ENCODE measurements around the gene SLC9A6. TPM values are rescaled to one million over a fixed set of nuclear protein-coding genes. Genes with fewer than 3 reads are reported as not detected.

SLC9A6 gene
- total RNA-seq, result 10 to 100 TPM; 23.9 to 26.3 TPM
- total RNA-seq, result 49.4 to 63.5 reads per million in 2 donors

GRCh38 chrX:135985157-135985972 lies at the start of gene SLC9A6:
Gene SLC9A6 (plus strand): TSS chrX:135985435. CDS start chrX:135985659, 224 bp downstream.
- H3K36me3 Mint-ChIP-seq (ENCODE audit: low read depth), result peaks cover 3% of the 10 kb centered on the region
- no peaks in the 10 kb centered on the region for H3K27me3 Mint-ChIP-seq
- DNase-seq (peak; percentile 43 to 70 (median 66)), ATAC-seq (peak; percentile 93)
- peak within 1 kb of the TSS; percentile 94 for H3K4me3 Mint-ChIP-seq
- no peaks in the 10 kb centered on the region for H3K9me3 ChIP-seq (ENCODE audit: control insufficient read depth, low read length, poor library complexity, severe bottlenecking)
- H3K4me1 Mint-ChIP-seq, result peaks cover 50% of the 10 kb centered on the region
- H3K27ac Mint-ChIP-seq, result peak within 1 kb of the TSS; percentile 96

- Mint-ChIP-seq H3K27me3 (no peaks in the 10 kb centered on the region), H3K36me3 (ENCODE audit: low read depth) (peaks cover 2% of the 10 kb centered on the region), H3K4me1 (no peaks in the 10 kb centered on the region)
Measured at GRCh38 chrX:135944486-135944885, 40.7 kb upstream of the SLC9A6 start.

GRCh38 chrX:135951291-135951690 lies 33.9 kb upstream of the SLC9A6 start:
- no peak for ATAC-seq
- no peak overlapping the region for H3K27ac Mint-ChIP-seq
- H3K9me3 ChIP-seq (ENCODE audit: control insufficient read depth, low read length, poor library complexity, severe bottlenecking), result no peaks in the 10 kb centered on the region
- no peak for DNase-seq
- no peaks in the 10 kb centered on the region for H3K27me3 Mint-ChIP-seq
- peaks cover 2% of the 10 kb centered on the region for H3K4me1 Mint-ChIP-seq
- no peak overlapping the region for H3K4me3 Mint-ChIP-seq
- peaks cover 4% of the 10 kb centered on the region for H3K36me3 Mint-ChIP-seq (ENCODE audit: low read depth)

More at GRCh38 chrX:135944486-135944885, 40.7 kb upstream of the SLC9A6 start:
- no peak for DNase-seq
- no peaks in the 10 kb centered on the region for H3K9me3 ChIP-seq (ENCODE audit: control insufficient read depth, low read length, poor library complexity, severe bottlenecking)
- Mint-ChIP-seq H3K27ac (no peak overlapping the region), H3K4me3 (no peak overlapping the region)
- no peak for ATAC-seq

GRCh38 chrX:135973025-135973547 lies 12.1 kb upstream of the SLC9A6 start:
- H3K27ac Mint-ChIP-seq, result peak overlapping the region; percentile 100
- no peaks in the 10 kb centered on the region for H3K9me3 ChIP-seq (ENCODE audit: control insufficient read depth, low read length, poor library complexity, severe bottlenecking)
- no peaks in the 10 kb centered on the region for H3K27me3 Mint-ChIP-seq
- peaks cover 14% of the 10 kb centered on the region for H3K4me1 Mint-ChIP-seq
- H3K4me3 Mint-ChIP-seq, result peak overlapping the region; percentile 98
- ATAC-seq, result no peak
- no peaks in the 10 kb centered on the region for H3K36me3 Mint-ChIP-seq (ENCODE audit: low read depth)
- no peak for DNase-seq

- no peaks in the 10 kb centered on the region for H3K36me3 Mint-ChIP-seq (ENCODE audit: low read depth)
- H3K27me3 Mint-ChIP-seq, result no peaks in the 10 kb centered on the region
- peak; percentile 55 to 78 (median 74) for DNase-seq
- peaks cover 14% of the 10 kb centered on the region for H3K4me1 Mint-ChIP-seq
- peak within 1 kb of the TSS; percentile 100 for H3K27ac Mint-ChIP-seq
- ATAC-seq, result peak; percentile 91
- peak within 1 kb of the TSS; percentile 98 for H3K4me3 Mint-ChIP-seq
- no peaks in the 10 kb centered on the region for H3K9me3 ChIP-seq (ENCODE audit: control insufficient read depth, low read length, poor library complexity, severe bottlenecking)
Measured at GRCh38 chrX:135973548-135974278, 11.5 kb upstream of the SLC9A6 start, which contains the start of gene MMGT1. Gene MMGT1 (minus strand): TSS chrX:135973988. CDS start chrX:135973675, 313 bp downstream.

GRCh38 chrX:135974279-135974856 lies 10.9 kb upstream of the SLC9A6 start:
- H3K36me3 Mint-ChIP-seq (ENCODE audit: low read depth), result no peaks in the 10 kb centered on the region
- no peaks in the 10 kb centered on the region for H3K27me3 Mint-ChIP-seq
- DNase-seq, result peak in 2 of 3 donors; percentile 29 to 67
- peak overlapping the region; percentile 83 for H3K4me3 Mint-ChIP-seq
- peak; percentile 31 for ATAC-seq
- H3K4me1 Mint-ChIP-seq, result peaks cover 14% of the 10 kb centered on the region
- no peaks in the 10 kb centered on the region for H3K9me3 ChIP-seq (ENCODE audit: control insufficient read depth, low read length, poor library complexity, severe bottlenecking)
- H3K27ac Mint-ChIP-seq, result no peak overlapping the region

GRCh38 chrX:135975421-135975820 lies 9.8 kb upstream of the SLC9A6 start:
- H3K27me3 Mint-ChIP-seq, result no peaks in the 10 kb centered on the region
- no peaks in the 10 kb centered on the region for H3K9me3 ChIP-seq (ENCODE audit: control insufficient read depth, low read length, poor library complexity, severe bottlenecking)
- H3K4me1 Mint-ChIP-seq, result peaks cover 14% of the 10 kb centered on the region
- no peak overlapping the region for H3K4me3 Mint-ChIP-seq
- no peaks in the 10 kb centered on the region for H3K36me3 Mint-ChIP-seq (ENCODE audit: low read depth)
- no peak overlapping the region for H3K27ac Mint-ChIP-seq
- ATAC-seq, result no peak
- no peak for DNase-seq

GRCh38 chrX:135977611-135978010 lies 7.6 kb upstream of the SLC9A6 start:
- H3K4me1 Mint-ChIP-seq, result peaks cover 24% of the 10 kb centered on the region
- H3K27me3 Mint-ChIP-seq, result no peaks in the 10 kb centered on the region
- no peaks in the 10 kb centered on the region for H3K9me3 ChIP-seq (ENCODE audit: control insufficient read depth, low read length, poor library complexity, severe bottlenecking)
- peak overlapping the region; percentile 78 for H3K27ac Mint-ChIP-seq
- peak overlapping the region; percentile 50 for H3K4me3 Mint-ChIP-seq
- no peak for DNase-seq
- ATAC-seq, result no peak
- H3K36me3 Mint-ChIP-seq (ENCODE audit: low read depth), result no peaks in the 10 kb centered on the region

GRCh38 chrX:135981010-135981409 lies 4.2 kb upstream of the SLC9A6 start:
- H3K36me3 Mint-ChIP-seq (ENCODE audit: low read depth), result peaks cover 3% of the 10 kb centered on the region
- H3K4me3 Mint-ChIP-seq, result no peak overlapping the region
- peak overlapping the region; percentile 78 for H3K27ac Mint-ChIP-seq
- no peaks in the 10 kb centered on the region for H3K9me3 ChIP-seq (ENCODE audit: control insufficient read depth, low read length, poor library complexity, severe bottlenecking)
- H3K27me3 Mint-ChIP-seq, result no peaks in the 10 kb centered on the region
- DNase-seq, result no peak
- no peak for ATAC-seq
- peaks cover 39% of the 10 kb centered on the region for H3K4me1 Mint-ChIP-seq

GRCh38 chrX:135981668-135982067 lies 3.6 kb upstream of the SLC9A6 start:
- peak overlapping the region; percentile 25 for H3K4me3 Mint-ChIP-seq
- peaks cover 43% of the 10 kb centered on the region for H3K4me1 Mint-ChIP-seq
- no peaks in the 10 kb centered on the region for H3K27me3 Mint-ChIP-seq
- no peak for ATAC-seq
- H3K27ac Mint-ChIP-seq, result peak overlapping the region; percentile 78
- H3K9me3 ChIP-seq (ENCODE audit: control insufficient read depth, low read length, poor library complexity, severe bottlenecking), result no peaks in the 10 kb centered on the region
- no peak for DNase-seq
- peaks cover 3% of the 10 kb centered on the region for H3K36me3 Mint-ChIP-seq (ENCODE audit: low read depth)

GRCh38 chrX:135982860-135983259 lies 2.4 kb upstream of the SLC9A6 start:
- peak overlapping the region; percentile 96 for H3K27ac Mint-ChIP-seq
- ATAC-seq (no peak), DNase-seq (no peak)
- H3K4me1 Mint-ChIP-seq, result peaks cover 44% of the 10 kb centered on the region
- H3K36me3 Mint-ChIP-seq (ENCODE audit: low read depth), result peaks cover 3% of the 10 kb centered on the region
- H3K9me3 ChIP-seq (ENCODE audit: control insufficient read depth, low read length, poor library complexity, severe bottlenecking), result no peaks in the 10 kb centered on the region
- no peaks in the 10 kb centered on the region for H3K27me3 Mint-ChIP-seq
- peak overlapping the region; percentile 94 for H3K4me3 Mint-ChIP-seq

- peaks cover 3% of the 10 kb centered on the region for H3K36me3 Mint-ChIP-seq (ENCODE audit: low read depth)
- no peak for ATAC-seq
- no peak for DNase-seq
- no peaks in the 10 kb centered on the region for H3K9me3 ChIP-seq (ENCODE audit: control insufficient read depth, low read length, poor library complexity, severe bottlenecking)
- peak overlapping the region; percentile 94 for H3K4me3 Mint-ChIP-seq
- no peaks in the 10 kb centered on the region for H3K27me3 Mint-ChIP-seq
- peak overlapping the region; percentile 96 for H3K27ac Mint-ChIP-seq
- H3K4me1 Mint-ChIP-seq, result peaks cover 47% of the 10 kb centered on the region
Measured at GRCh38 chrX:135984256-135984655, 979 bp upstream of the SLC9A6 start.

- no peak for DNase-seq
- H3K4me3 Mint-ChIP-seq, result peak overlapping the region; percentile 94
- peaks cover 3% of the 10 kb centered on the region for H3K36me3 Mint-ChIP-seq (ENCODE audit: low read depth)
- no peaks in the 10 kb centered on the region for H3K9me3 ChIP-seq (ENCODE audit: control insufficient read depth, low read length, poor library complexity, severe bottlenecking)
- ATAC-seq, result peak; percentile 4
- no peaks in the 10 kb centered on the region for H3K27me3 Mint-ChIP-seq
- peak overlapping the region; percentile 96 for H3K27ac Mint-ChIP-seq
- peaks cover 50% of the 10 kb centered on the region for H3K4me1 Mint-ChIP-seq
Measured at GRCh38 chrX:135984791-135985156, 461 bp upstream of the SLC9A6 start.
